Measurements from ENCODE around the gene HDAC9.

Gene HDAC9

GRCh38 chr7:18799899-18800298, 304.4 kb downstream of the HDAC9 start:
- Histone ChIP-seq H3K9ac (ENCODE audit: low read depth, low read length) (no peak overlapping the region), H3K27me3 (ENCODE audit: insufficient read depth, low read length, poor library complexity) (no peaks in the 10 kb centered on the region), H3K4me2 (ENCODE audit: insufficient read depth, low read length) (no peak overlapping the region), H3K9me3 (ENCODE audit: insufficient read depth, low read length, severe bottlenecking) (no peaks in the 10 kb centered on the region), H3K4me1 (ENCODE audit: insufficient read depth, low read length) (no peaks in the 10 kb centered on the region), H3K27ac (ENCODE audit: low read length) (no peak overlapping the region), H3K79me2 (ENCODE audit: insufficient read depth, low read length) (no peaks in the 10 kb centered on the region), H2AFZ (ENCODE audit: low read depth, low read length) (no peak overlapping the region), H3K4me3 (ENCODE audit: low read depth in 1 of 2, low read length in 2 of 2) (no peak overlapping the region), H3K36me3 (ENCODE audit: insufficient read depth, low read length) (no peaks in the 10 kb centered on the region), H4K20me1 (ENCODE audit: insufficient read depth, low read length) (no peaks in the 10 kb centered on the region)
- no peak for DNase-seq
- no peak for ATAC-seq (ENCODE audit: insufficient read depth, low read depth)
- TF ChIP-seq EZH2 (IDR thresholded peaks at IDR 0.05; ENCODE audit: borderline replicate concordance, low read depth, low read length, severe bottlenecking) = no peak
- TF ChIP-seq CTCF (IDR thresholded peaks at IDR 0.05; ENCODE audit: borderline replicate concordance, extremely low read depth, low read length, poor library complexity, severe bottlenecking) = no peak

DNA sequence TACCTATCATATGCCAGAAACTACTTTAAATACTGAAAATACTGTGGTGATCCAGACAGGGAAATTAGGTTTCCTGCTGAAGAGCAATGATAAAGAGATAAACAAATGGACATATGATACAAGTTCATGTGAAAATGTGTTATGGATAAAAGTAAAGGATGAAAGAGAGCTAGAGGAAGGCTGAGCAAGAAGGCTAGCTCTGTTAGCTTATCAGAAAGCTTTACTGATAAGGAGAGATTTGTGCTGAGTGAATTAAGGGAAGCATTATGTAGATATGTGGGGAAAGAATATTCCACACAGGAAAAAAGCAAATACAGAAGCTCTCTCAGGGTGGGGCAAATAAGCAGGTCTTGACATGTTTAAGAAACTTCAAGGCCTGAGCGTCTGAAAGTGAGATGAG, 308.4 kb downstream of the HDAC9 start:
- no peak overlapping the region for H3K9ac ChIP-seq (ENCODE audit: low read depth, low read length)
- no peaks in the 10 kb centered on the region for H4K20me1 ChIP-seq (ENCODE audit: insufficient read depth, low read length)
- H3K79me2 ChIP-seq (ENCODE audit: insufficient read depth, low read length) = no peaks in the 10 kb centered on the region
- H3K36me3 ChIP-seq (ENCODE audit: insufficient read depth, low read length) = no peaks in the 10 kb centered on the region
- H2AFZ ChIP-seq (ENCODE audit: low read depth, low read length) = no peak overlapping the region
- H3K9me3 ChIP-seq (ENCODE audit: insufficient read depth, low read length, severe bottlenecking) = no peaks in the 10 kb centered on the region
- no peak for ATAC-seq (ENCODE audit: insufficient read depth, low read depth)
- no peaks in the 10 kb centered on the region for H3K27me3 ChIP-seq (ENCODE audit: insufficient read depth, low read length, poor library complexity)
- no peak for DNase-seq
- no peak overlapping the region for H3K4me3 ChIP-seq (ENCODE audit: low read depth in 1 of 2, low read length in 2 of 2)
- no peak overlapping the region for H3K4me2 ChIP-seq (ENCODE audit: insufficient read depth, low read length)
- no peak overlapping the region for H3K27ac ChIP-seq (ENCODE audit: low read length)
- TF ChIP-seq EZH2 (IDR thresholded peaks at IDR 0.05; ENCODE audit: borderline replicate concordance, low read depth, low read length, severe bottlenecking) (no peak), CTCF (IDR thresholded peaks at IDR 0.05; ENCODE audit: borderline replicate concordance, extremely low read depth, low read length, poor library complexity, severe bottlenecking) (no peak)
- no peaks in the 10 kb centered on the region for H3K4me1 ChIP-seq (ENCODE audit: insufficient read depth, low read length)

- Histone ChIP-seq H3K4me3 (ENCODE audit: low read depth in 1 of 2, low read length in 2 of 2) (no peak overlapping the region), H4K20me1 (ENCODE audit: insufficient read depth, low read length) (no peaks in the 10 kb centered on the region), H3K9ac (ENCODE audit: low read depth, low read length) (no peak overlapping the region), H3K79me2 (ENCODE audit: insufficient read depth, low read length) (no peaks in the 10 kb centered on the region), H3K27ac (ENCODE audit: low read length) (no peak overlapping the region), H3K9me3 (ENCODE audit: insufficient read depth, low read length, severe bottlenecking) (no peaks in the 10 kb centered on the region), H3K27me3 (ENCODE audit: insufficient read depth, low read length, poor library complexity) (no peaks in the 10 kb centered on the region), H2AFZ (ENCODE audit: low read depth, low read length) (no peak overlapping the region), H3K4me2 (ENCODE audit: insufficient read depth, low read length) (no peak overlapping the region), H3K36me3 (ENCODE audit: insufficient read depth, low read length) (no peaks in the 10 kb centered on the region), H3K4me1 (ENCODE audit: insufficient read depth, low read length) (no peaks in the 10 kb centered on the region)
- TF ChIP-seq EZH2 (IDR thresholded peaks at IDR 0.05; ENCODE audit: borderline replicate concordance, low read depth, low read length, severe bottlenecking) (no peak), CTCF (IDR thresholded peaks at IDR 0.05; ENCODE audit: borderline replicate concordance, extremely low read depth, low read length, poor library complexity, severe bottlenecking) (no peak)
- ATAC-seq (ENCODE audit: insufficient read depth, low read depth) (no peak), DNase-seq (no peak)
Observed at GRCh38 chr7:18806177-18806576, 310.6 kb downstream of the HDAC9 start.

GRCh38 chr7:18808026-18808425, 312.5 kb downstream of the HDAC9 start:
- Histone ChIP-seq H3K79me2 (ENCODE audit: insufficient read depth, low read length) (no peaks in the 10 kb centered on the region), H4K20me1 (ENCODE audit: insufficient read depth, low read length) (no peaks in the 10 kb centered on the region), H3K4me3 (ENCODE audit: low read depth in 1 of 2, low read length in 2 of 2) (no peak overlapping the region), H3K9me3 (ENCODE audit: insufficient read depth, low read length, severe bottlenecking) (no peaks in the 10 kb centered on the region), H3K36me3 (ENCODE audit: insufficient read depth, low read length) (no peaks in the 10 kb centered on the region), H3K27me3 (ENCODE audit: insufficient read depth, low read length, poor library complexity) (no peaks in the 10 kb centered on the region), H3K4me1 (ENCODE audit: insufficient read depth, low read length) (no peaks in the 10 kb centered on the region), H3K4me2 (ENCODE audit: insufficient read depth, low read length) (no peak overlapping the region), H3K9ac (ENCODE audit: low read depth, low read length) (no peak overlapping the region), H3K27ac (ENCODE audit: low read length) (no peak overlapping the region), H2AFZ (ENCODE audit: low read depth, low read length) (no peak overlapping the region)
- no peak for TF ChIP-seq CTCF (IDR thresholded peaks at IDR 0.05; ENCODE audit: borderline replicate concordance, extremely low read depth, low read length, poor library complexity, severe bottlenecking)
- no peak for TF ChIP-seq EZH2 (IDR thresholded peaks at IDR 0.05; ENCODE audit: borderline replicate concordance, low read depth, low read length, severe bottlenecking)
- DNase-seq = no peak
- no peak for ATAC-seq (ENCODE audit: insufficient read depth, low read depth)

All from DND-41 (cell line).